GM12875 (cell line): ENCODE measurements around the gene TNFSF8.

Experiments
- H3K4me3 ChIP-seq: one replicate; pipeline ENCODE4 v1.5.1; 2011; ENCODE audit warnings: low read depth, low read length, control low read depth
- TF ChIP-seq, protein P1 (sequence below): IDR thresholded peaks from 2 replicates; pipeline ENCODE4 v1.5.1; 2011; ENCODE audit warnings: low read depth, mild to moderate bottlenecking, control low read depth, inconsistent platforms, low read length, moderate library complexity, borderline replicate concordance; ENCODE audit not compliant: insufficient read depth

The TNFSF8 gene

DNA sequence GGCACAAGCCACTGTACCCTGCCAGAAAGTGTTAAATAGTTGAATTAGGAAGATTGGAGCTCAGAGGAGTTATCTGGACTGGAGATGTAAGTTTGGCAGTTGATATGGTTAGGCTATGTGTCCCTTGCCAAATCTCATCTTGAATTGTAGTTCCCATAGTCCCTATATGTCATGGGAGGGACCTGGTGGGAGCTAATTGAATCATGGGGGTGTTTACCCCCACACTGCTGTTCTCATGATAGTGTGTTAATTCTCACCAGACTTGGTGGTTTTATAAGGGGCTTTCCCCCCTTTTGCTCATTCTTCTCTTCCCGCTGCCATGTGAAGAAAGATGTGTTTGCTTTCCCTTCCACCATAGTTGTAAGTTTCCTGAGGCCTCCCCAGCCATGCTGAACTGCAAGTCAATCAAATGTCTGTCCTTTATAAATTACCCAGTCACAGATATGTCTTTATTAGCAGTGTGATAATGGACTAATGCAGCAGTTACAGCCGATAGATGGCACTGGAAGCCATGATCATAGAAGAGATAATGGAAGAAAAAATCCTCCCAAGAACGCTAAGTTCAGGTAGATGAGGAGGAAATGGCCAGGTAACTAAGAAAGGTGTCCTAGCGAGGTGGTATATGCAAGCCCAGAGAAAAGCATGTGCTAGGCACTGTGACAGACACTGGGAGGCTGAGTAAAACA lies 51.4 kb downstream of the TNFSF8 start:
- H3K4me3 ChIP-seq = no peak overlapping the region
- TF ChIP-seq, protein P1, sequence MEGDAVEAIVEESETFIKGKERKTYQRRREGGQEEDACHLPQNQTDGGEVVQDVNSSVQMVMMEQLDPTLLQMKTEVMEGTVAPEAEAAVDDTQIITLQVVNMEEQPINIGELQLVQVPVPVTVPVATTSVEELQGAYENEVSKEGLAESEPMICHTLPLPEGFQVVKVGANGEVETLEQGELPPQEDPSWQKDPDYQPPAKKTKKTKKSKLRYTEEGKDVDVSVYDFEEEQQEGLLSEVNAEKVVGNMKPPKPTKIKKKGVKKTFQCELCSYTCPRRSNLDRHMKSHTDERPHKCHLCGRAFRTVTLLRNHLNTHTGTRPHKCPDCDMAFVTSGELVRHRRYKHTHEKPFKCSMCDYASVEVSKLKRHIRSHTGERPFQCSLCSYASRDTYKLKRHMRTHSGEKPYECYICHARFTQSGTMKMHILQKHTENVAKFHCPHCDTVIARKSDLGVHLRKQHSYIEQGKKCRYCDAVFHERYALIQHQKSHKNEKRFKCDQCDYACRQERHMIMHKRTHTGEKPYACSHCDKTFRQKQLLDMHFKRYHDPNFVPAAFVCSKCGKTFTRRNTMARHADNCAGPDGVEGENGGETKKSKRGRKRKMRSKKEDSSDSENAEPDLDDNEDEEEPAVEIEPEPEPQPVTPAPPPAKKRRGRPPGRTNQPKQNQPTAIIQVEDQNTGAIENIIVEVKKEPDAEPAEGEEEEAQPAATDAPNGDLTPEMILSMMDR = no peak

DNA sequence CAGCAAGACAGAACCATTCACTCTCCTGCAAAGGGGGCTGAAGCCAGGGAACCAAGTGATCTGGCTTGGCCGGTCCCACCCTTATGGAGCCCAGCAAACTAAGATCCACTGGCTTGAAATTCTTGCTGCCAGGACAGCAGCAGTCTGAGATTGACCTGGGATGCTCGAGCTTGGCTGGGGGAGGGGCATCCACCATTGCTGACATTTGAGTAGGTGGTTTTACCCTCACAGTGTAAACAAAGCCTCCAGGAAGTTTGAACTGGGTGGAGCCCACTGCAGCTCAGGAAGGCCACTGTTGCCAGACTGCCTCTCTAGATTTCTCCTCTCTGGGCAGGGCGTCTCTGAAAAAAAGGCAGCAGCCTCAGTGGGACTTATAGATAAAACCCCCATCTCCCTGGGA lies 60.5 kb downstream of the TNFSF8 start:
- TF ChIP-seq, protein P1 = no peak

DNA sequence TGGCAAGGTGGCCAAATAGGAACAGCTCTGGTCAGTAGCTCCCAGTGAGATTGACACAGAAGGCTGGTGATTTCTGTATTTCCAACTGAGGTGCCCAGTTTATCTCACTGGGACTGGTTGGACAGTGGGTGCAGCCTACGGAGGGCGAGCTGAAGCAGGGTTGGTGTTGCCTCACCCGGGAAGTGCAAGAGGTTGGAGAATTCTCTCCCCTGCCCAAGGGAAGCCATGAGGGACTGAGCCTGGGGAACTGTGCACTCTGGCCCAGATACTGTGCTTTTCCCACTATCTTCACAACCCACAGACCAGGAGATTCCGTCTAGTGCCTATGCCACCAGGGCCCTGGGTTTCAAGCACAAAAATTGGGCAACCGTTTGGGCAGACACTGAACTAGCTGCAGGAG lies 61.0 kb downstream of the TNFSF8 start:
- TF ChIP-seq, protein P1 = no peak
- no peak overlapping the region for H3K4me3 ChIP-seq

More for the DNA sequence above, 60.5 kb downstream of the TNFSF8 start:
- H3K4me3 ChIP-seq = no peak overlapping the region

DNA sequence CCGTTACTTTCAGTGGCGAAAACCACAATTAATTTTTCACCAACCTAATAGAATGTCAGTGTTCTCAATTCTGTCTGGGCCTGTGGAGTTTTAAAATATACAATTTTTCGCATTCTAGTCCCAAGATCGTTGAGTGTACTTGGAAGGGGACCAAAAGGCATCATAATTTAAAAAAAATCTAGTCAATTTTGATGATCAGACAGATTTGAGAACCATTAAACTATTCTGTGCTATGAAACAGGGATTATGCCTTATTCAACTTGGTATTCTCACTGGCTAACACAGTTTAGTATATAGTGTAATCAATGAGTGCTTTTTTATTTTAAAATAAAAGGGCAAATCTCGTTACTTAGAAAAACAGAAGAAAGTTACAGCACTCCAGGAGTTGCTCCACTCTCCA lies 63.1 kb downstream of the TNFSF8 start:
- no peak overlapping the region for H3K4me3 ChIP-seq
- TF ChIP-seq, protein P1 = no peak

DNA sequence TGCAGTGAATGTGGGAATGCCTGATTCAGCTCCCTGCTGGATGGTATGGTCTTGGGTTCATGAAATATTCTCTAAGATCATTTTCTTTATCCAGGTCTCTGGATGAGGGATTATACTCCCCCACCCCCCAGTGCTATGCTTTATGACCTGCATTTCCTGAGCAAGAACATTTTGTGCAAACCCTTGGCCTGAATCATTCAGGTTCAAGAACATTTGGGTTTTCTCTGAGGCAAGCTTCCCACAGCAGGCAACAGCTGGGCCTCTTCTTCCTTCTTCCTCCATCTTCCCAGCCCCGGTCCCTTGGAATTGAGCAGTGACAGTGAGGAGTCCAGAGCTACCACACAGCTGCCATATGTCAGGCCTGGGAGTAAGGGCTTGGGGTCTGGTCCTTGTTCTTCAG lies 65.9 kb downstream of the TNFSF8 start:
- H3K4me3 ChIP-seq = no peak overlapping the region
- TF ChIP-seq, protein P1 = no peak

DNA sequence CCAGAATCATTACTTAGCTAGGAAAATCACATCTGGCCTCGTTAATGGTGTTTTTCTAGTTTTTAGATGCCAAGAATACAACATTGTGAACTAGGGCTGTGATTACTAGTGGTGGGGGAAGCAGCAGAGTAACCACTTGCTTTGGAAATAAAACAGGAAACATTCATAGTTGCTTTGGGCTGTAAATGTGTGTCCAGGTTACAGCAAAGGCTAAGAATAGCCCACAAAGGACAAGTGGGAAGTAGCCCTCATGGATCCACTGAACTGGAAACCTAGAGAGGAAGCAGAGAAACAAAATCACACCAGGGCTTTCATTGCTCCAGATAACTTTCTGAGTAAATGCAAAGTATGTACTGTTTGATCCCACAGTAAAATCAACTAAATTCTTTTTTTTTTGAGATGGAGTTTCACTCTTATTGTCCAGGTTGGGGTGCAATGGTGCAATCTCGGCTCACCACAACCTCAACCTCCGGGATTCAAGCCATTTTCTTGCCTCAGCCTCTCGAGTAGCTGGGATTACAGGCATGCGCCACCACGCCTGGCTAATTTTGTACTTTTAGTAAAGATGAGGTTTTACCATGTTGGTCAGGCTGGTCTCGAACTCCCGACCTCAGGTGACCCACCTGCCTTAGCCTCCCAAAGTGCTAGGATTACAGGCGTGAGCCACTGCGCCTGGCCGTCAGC lies 68.3 kb downstream of the TNFSF8 start:
- H3K4me3 ChIP-seq = no peak overlapping the region
- TF ChIP-seq, protein P1 = no peak

DNA sequence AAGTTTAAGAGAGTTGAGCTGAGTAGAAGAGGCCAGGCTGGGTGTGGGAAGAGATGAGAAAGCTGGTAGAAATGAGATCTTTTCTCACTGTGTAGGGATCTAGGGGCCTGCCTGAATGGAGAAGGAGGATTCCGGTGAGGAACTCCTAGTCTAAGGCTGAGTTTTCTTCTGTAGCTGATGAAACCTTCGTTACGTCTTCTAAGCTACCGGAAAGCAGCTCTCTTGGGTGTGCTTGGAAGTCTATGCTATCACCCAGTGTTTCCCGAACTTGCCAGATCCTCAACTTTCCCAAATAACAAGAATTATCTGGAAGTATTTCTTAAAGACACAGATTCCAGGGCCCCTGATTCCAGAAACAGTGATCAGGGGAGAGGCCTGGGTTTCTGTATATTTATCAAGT lies 69.1 kb downstream of the TNFSF8 start:
- H3K4me3 ChIP-seq = no peak overlapping the region
- TF ChIP-seq, protein P1 = no peak
